Activated gamma-delta T cell (primary cell): Measurements from ENCODE around the gene IL1RAP.

Source experiments
- DNase-seq: peaks from one replicate; lab custom pipeline; 2025; lab: John Stamatoyannopoulos, UW

IL1RAP gene

GRCh38 chr3:190541560-190541959 lies 27.7 kb downstream of the IL1RAP start:
- no peak for DNase-seq

- DNase-seq = no peak
Observed at GRCh38 chr3:190542846-190543245, 29.0 kb downstream of the IL1RAP start.

GRCh38 chr3:190543671-190544070 lies 29.8 kb downstream of the IL1RAP start:
- no peak for DNase-seq

GRCh38 chr3:190545191-190545590 lies 31.3 kb downstream of the IL1RAP start:
- DNase-seq = no peak

GRCh38 chr3:190546881-190547510 lies 33.1 kb downstream of the IL1RAP start:
- DNase-seq = no peak

GRCh38 chr3:190548031-190548656 lies 34.3 kb downstream of the IL1RAP start:
- no peak for DNase-seq

- no peak for DNase-seq
Observed at GRCh38 chr3:190552021-190552420, 38.1 kb downstream of the IL1RAP start.

- no peak for DNase-seq
Observed at GRCh38 chr3:190552969-190553759, 39.3 kb downstream of the IL1RAP start.

GRCh38 chr3:190554197-190554596 lies 40.3 kb downstream of the IL1RAP start:
- DNase-seq = no peak

GRCh38 chr3:190556351-190556750 lies 42.5 kb downstream of the IL1RAP start:
- DNase-seq = no peak

- DNase-seq = no peak
Observed at GRCh38 chr3:190557296-190557695, 43.4 kb downstream of the IL1RAP start.

- no peak for DNase-seq
Observed at GRCh38 chr3:190558316-190558715, 44.4 kb downstream of the IL1RAP start.

- no peak for DNase-seq
Observed at GRCh38 chr3:190558796-190559195, 44.9 kb downstream of the IL1RAP start.

GRCh38 chr3:190560013-190560895 lies 46.4 kb downstream of the IL1RAP start:
- no peak for DNase-seq

GRCh38 chr3:190562866-190563510 lies 49.1 kb downstream of the IL1RAP start:
- no peak for DNase-seq

GRCh38 chr3:190564175-190564574 lies 50.3 kb downstream of the IL1RAP start:
- no peak for DNase-seq

- no peak for DNase-seq
Observed at GRCh38 chr3:190566043-190566933, 52.4 kb downstream of the IL1RAP start.

- no peak for DNase-seq
Observed at GRCh38 chr3:190568036-190568435, 54.2 kb downstream of the IL1RAP start.

- DNase-seq = no peak
Observed at GRCh38 chr3:190574473-190574872, 60.6 kb downstream of the IL1RAP start.

- no peak for DNase-seq
Observed at GRCh38 chr3:190575437-190576185, 61.7 kb downstream of the IL1RAP start.
